ENCODE measurements around the gene NUDT22. TPM values are rescaled to one million over a fixed set of nuclear protein-coding genes. Genes with fewer than 3 reads are reported as not detected.

The NUDT22 gene
- total and polyA plus RNA-seq, 8 donors: 35.1 to 363 (median 112) TPM

Other genes starting within 250 kb of the NUDT22 start
- gene OTUB1, start 239.8 kb upstream of the NUDT22 start, total RNA-seq: 100 to 1,000 TPM in 1 of 5 donors, 10 to 100 TPM in 4; 33.6 to 161 (median 40.3) TPM
- gene OTUB1, start 239.8 kb upstream of the NUDT22 start, polyA plus RNA-seq: 10 to 100 TPM; 62.3 to 74.2 (median 64.8) TPM
- 1 to 10 TPM in 1 of 5 donors, under 1 TPM in 1, not detected in 3; 0.73 to 1.3 TPM for gene FLRT1, start 190.3 kb upstream of the NUDT22 start, total RNA-seq
- under 1 TPM in 2 of 3 donors, not detected in 1; 0.12 to 0.28 TPM for gene FLRT1, start 190.3 kb upstream of the NUDT22 start, polyA plus RNA-seq
- gene MACROD1, start 60.2 kb upstream of the NUDT22 start, total RNA-seq: 10 to 100 TPM; 18.0 to 52.1 (median 41.2) TPM
- gene MACROD1, start 60.2 kb upstream of the NUDT22 start, polyA plus RNA-seq: 100 to 1,000 TPM in 2 of 3 donors, 10 to 100 TPM in 1; 59.1 to 283 (median 156) TPM
- 100 to 1,000 TPM in 1 of 5 donors, 10 to 100 TPM in 4; 27.4 to 259 (median 68.1) TPM for gene STIP1, start 40.1 kb upstream of the NUDT22 start, total RNA-seq
- gene STIP1, start 40.1 kb upstream of the NUDT22 start, polyA plus RNA-seq: 10 to 100 TPM; 51.5 to 56.2 (median 53.2) TPM
- gene FERMT3, start 19.6 kb upstream of the NUDT22 start, total RNA-seq: 10 to 100 TPM; 11.9 to 30.3 (median 17.9) TPM
- gene FERMT3, start 19.6 kb upstream of the NUDT22 start, polyA plus RNA-seq: 10 to 100 TPM; 12.4 to 31.9 (median 19.5) TPM
- 100 to 1,000 TPM in 2 of 5 donors, 10 to 100 TPM in 3; 15.2 to 425 (median 63.8) TPM for gene TRPT1, start 88 bp upstream of the NUDT22 start, total RNA-seq
- 10 to 100 TPM; 75.8 to 83.5 (median 79.7) TPM for gene TRPT1, start 88 bp upstream of the NUDT22 start, polyA plus RNA-seq
- gene DNAJC4, start 4.3 kb downstream of the NUDT22 start, total RNA-seq: 10 to 100 TPM in 4 of 5 donors, 1 to 10 TPM in 1; 8.3 to 61.8 (median 14.9) TPM
- gene DNAJC4, start 4.3 kb downstream of the NUDT22 start, polyA plus RNA-seq: 100 to 1,000 TPM in 2 of 3 donors, 10 to 100 TPM in 1; 69.8 to 115 (median 106) TPM
- gene VEGFB, start 8.3 kb downstream of the NUDT22 start, total RNA-seq: 100 to 1,000 TPM in 1 of 5 donors, 10 to 100 TPM in 3, 1 to 10 TPM in 1; 2.9 to 167 (median 17.4) TPM
- 100 to 1,000 TPM in 1 of 3 donors, 10 to 100 TPM in 2; 86.4 to 132 (median 97.7) TPM for gene VEGFB, start 8.3 kb downstream of the NUDT22 start, polyA plus RNA-seq
- gene FKBP2, start 14.8 kb downstream of the NUDT22 start, total RNA-seq: 10 to 100 TPM; 15.2 to 66.8 (median 47.7) TPM
- gene FKBP2, start 14.8 kb downstream of the NUDT22 start, polyA plus RNA-seq: 100 to 1,000 TPM; 140 to 257 (median 251) TPM
- gene PPP1R14B, start 20.7 kb downstream of the NUDT22 start, total RNA-seq: 100 to 1,000 TPM in 1 of 5 donors, 10 to 100 TPM in 4; 39.3 to 179 (median 65.9) TPM
- gene PPP1R14B, start 20.7 kb downstream of the NUDT22 start, polyA plus RNA-seq: 100 to 1,000 TPM in 2 of 3 donors, 10 to 100 TPM in 1; 80.6 to 234 (median 190) TPM
- gene PLCB3, start 25.3 kb downstream of the NUDT22 start, total RNA-seq: 100 to 1,000 TPM in 1 of 5 donors, 10 to 100 TPM in 4; 14.0 to 154 (median 27.4) TPM
- 10 to 100 TPM; 12.2 to 14.3 (median 14.1) TPM for gene PLCB3, start 25.3 kb downstream of the NUDT22 start, polyA plus RNA-seq
- 100 to 1,000 TPM in 1 of 5 donors, 10 to 100 TPM in 4; 40.4 to 343 (median 70.1) TPM for gene BAD, start 58.4 kb downstream of the NUDT22 start, total RNA-seq
- 100 to 1,000 TPM; 114 to 207 (median 137) TPM for gene BAD, start 58.4 kb downstream of the NUDT22 start, polyA plus RNA-seq
- 10 to 100 TPM in 2 of 5 donors, 1 to 10 TPM in 3; 2.9 to 58.8 (median 8.5) TPM for gene GPR137, start 59.6 kb downstream of the NUDT22 start, total RNA-seq
- 10 to 100 TPM; 18.8 to 23.4 (median 21.2) TPM for gene GPR137, start 59.6 kb downstream of the NUDT22 start, polyA plus RNA-seq
- not detected for gene KCNK4, start 65.0 kb downstream of the NUDT22 start, total RNA-seq
- gene KCNK4, start 65.0 kb downstream of the NUDT22 start, polyA plus RNA-seq: not detected
- gene CATSPERZ, start 74.1 kb downstream of the NUDT22 start, total RNA-seq: 10 to 100 TPM in 1 of 5 donors, not detected in 4; 11.3 TPM
- gene CATSPERZ, start 74.1 kb downstream of the NUDT22 start, polyA plus RNA-seq: 1 to 10 TPM in 2 of 3 donors, under 1 TPM in 1; 0.18 to 5.2 (median 1.7) TPM
- gene ESRRA, start 79.2 kb downstream of the NUDT22 start, total RNA-seq: 100 to 1,000 TPM in 3 of 5 donors, 10 to 100 TPM in 2; 45.5 to 685 (median 142) TPM
- 10 to 100 TPM; 63.5 to 86.6 (median 82.5) TPM for gene ESRRA, start 79.2 kb downstream of the NUDT22 start, polyA plus RNA-seq
- gene TRMT112, start 91.3 kb downstream of the NUDT22 start, total RNA-seq: 100 to 1,000 TPM in 2 of 5 donors, 10 to 100 TPM in 3; 50.8 to 181 (median 99.9) TPM
- 100 to 1,000 TPM; 271 to 337 (median 328) TPM for gene TRMT112, start 91.3 kb downstream of the NUDT22 start, polyA plus RNA-seq
- gene PRDX5, start 91.8 kb downstream of the NUDT22 start, total RNA-seq: 100 to 1,000 TPM in 3 of 5 donors, 10 to 100 TPM in 1, 1 to 10 TPM in 1; 9.3 to 254 (median 125) TPM
- 100 to 1,000 TPM; 462 to 725 (median 673) TPM for gene PRDX5, start 91.8 kb downstream of the NUDT22 start, polyA plus RNA-seq
- 100 to 1,000 TPM in 1 of 5 donors, 10 to 100 TPM in 1, 1 to 10 TPM in 3; 1.8 to 137 (median 7.6) TPM for gene CCDC88B, start 113.9 kb downstream of the NUDT22 start, total RNA-seq
- gene CCDC88B, start 113.9 kb downstream of the NUDT22 start, polyA plus RNA-seq: 10 to 100 TPM; 37.4 to 57.7 (median 38.8) TPM
- 100 to 1,000 TPM in 1 of 5 donors, 10 to 100 TPM in 4; 15.4 to 103 (median 81.1) TPM for gene RPS6KA4, start 132.9 kb downstream of the NUDT22 start, total RNA-seq
- 10 to 100 TPM; 18.5 to 22.8 (median 20.2) TPM for gene RPS6KA4, start 132.9 kb downstream of the NUDT22 start, polyA plus RNA-seq

All from stomach (tissue), 8 donors.